ENCODE data around the gene APMAP.

Gene APMAP

GRCh38 chr20:24943196-24943595 is 49.4 kb downstream of the APMAP start:
- H3K36me3 ChIP-seq (ENCODE audit: control insufficient read depth in 1 of 2, insufficient read depth in 2 of 2, low read length in 2 of 2): no peaks in the 10 kb centered on the region
- no peak overlapping the region for H3K4me3 ChIP-seq (ENCODE audit: low read depth in 1 of 2, low read length in 2 of 2)
- H3K4me1 ChIP-seq (ENCODE audit: control insufficient read depth in 1 of 2, insufficient read depth in 2 of 2, low read length in 2 of 2): no peaks in the 10 kb centered on the region
- H3K9me3 ChIP-seq (ENCODE audit: control insufficient read depth in 1 of 2, low read length in 2 of 2): peaks cover 0 to 21% of the 10 kb centered on the region in 2 donors
- H3K27ac ChIP-seq (ENCODE audit: low read length): no peak overlapping the region
- no peaks in the 10 kb centered on the region for H3K27me3 ChIP-seq (ENCODE audit: low read depth, low read length)

DNA sequence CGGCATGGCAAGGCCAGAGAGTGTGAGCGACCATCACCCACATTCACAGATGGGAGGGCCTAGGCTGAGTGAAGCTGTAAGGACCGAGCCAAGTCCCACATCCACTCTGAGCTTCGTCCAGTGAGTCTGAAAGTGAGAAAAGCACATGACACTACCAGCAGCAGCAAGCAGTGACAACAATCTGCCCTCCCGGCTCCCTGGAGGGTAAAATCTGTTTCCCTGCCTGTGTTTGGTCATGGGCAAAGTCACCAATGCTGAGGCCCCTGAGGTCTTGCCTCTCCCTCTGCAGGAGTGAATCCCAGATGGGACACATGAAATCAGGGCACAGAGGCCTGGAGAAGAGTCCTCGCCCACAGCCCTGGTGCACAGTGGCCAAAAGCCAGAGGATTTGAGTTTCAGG is 49.9 kb downstream of the APMAP start:
- no peak overlapping the region for H3K27ac ChIP-seq (ENCODE audit: low read length)
- peaks cover 0 to 21% of the 10 kb centered on the region in 2 donors for H3K9me3 ChIP-seq (ENCODE audit: control insufficient read depth in 1 of 2, low read length in 2 of 2)
- H3K27me3 ChIP-seq (ENCODE audit: low read depth, low read length): no peaks in the 10 kb centered on the region
- H3K36me3 ChIP-seq (ENCODE audit: control insufficient read depth in 1 of 2, insufficient read depth in 2 of 2, low read length in 2 of 2): no peaks in the 10 kb centered on the region
- no peak overlapping the region for H3K4me3 ChIP-seq (ENCODE audit: low read depth in 1 of 2, low read length in 2 of 2)
- no peaks in the 10 kb centered on the region for H3K4me1 ChIP-seq (ENCODE audit: control insufficient read depth in 1 of 2, insufficient read depth in 2 of 2, low read length in 2 of 2)

DNA sequence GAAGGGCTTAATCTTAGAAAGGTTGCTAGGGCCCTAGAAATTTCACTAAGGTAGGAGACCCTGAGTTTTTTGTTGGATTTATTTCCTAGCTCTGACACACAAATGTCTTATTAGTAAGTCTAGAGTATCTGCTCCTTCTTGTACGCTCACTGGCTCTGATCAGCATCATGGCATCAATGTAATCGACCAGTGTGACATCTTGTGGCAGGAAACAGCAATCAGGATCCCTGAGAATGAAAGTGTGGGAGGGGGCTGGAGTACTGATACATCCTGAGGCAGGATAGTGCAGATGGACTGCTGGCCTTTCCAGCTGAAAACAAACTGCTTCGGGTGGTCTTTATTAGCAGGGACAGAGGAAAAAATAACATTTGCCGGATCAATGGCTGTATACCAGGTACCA is 53.5 kb downstream of the APMAP start:
- no peaks in the 10 kb centered on the region for H3K36me3 ChIP-seq (ENCODE audit: control insufficient read depth in 1 of 2, insufficient read depth in 2 of 2, low read length in 2 of 2)
- H3K27me3 ChIP-seq (ENCODE audit: low read depth, low read length): no peaks in the 10 kb centered on the region
- H3K9me3 ChIP-seq (ENCODE audit: control insufficient read depth in 1 of 2, low read length in 2 of 2): peaks cover 0 to 23% of the 10 kb centered on the region in 2 donors
- H3K4me3 ChIP-seq (ENCODE audit: low read depth in 1 of 2, low read length in 2 of 2): no peak overlapping the region
- no peak overlapping the region for H3K27ac ChIP-seq (ENCODE audit: low read length)
- no peaks in the 10 kb centered on the region for H3K4me1 ChIP-seq (ENCODE audit: control insufficient read depth in 1 of 2, insufficient read depth in 2 of 2, low read length in 2 of 2)

- Histone ChIP-seq H3K27ac (ENCODE audit: low read length) (no peak overlapping the region), H3K4me3 (ENCODE audit: low read depth in 1 of 2, low read length in 2 of 2) (no peak overlapping the region), H3K27me3 (ENCODE audit: low read depth, low read length) (no peaks in the 10 kb centered on the region), H3K36me3 (ENCODE audit: control insufficient read depth in 1 of 2, insufficient read depth in 2 of 2, low read length in 2 of 2) (no peaks in the 10 kb centered on the region), H3K9me3 (ENCODE audit: control insufficient read depth in 1 of 2, low read length in 2 of 2) (peaks cover 0 to 23% of the 10 kb centered on the region in 2 donors), H3K4me1 (ENCODE audit: control insufficient read depth in 1 of 2, insufficient read depth in 2 of 2, low read length in 2 of 2) (no peaks in the 10 kb centered on the region)
Measured at GRCh38 chr20:24938498-24938897, 54.1 kb downstream of the APMAP start.

DNA sequence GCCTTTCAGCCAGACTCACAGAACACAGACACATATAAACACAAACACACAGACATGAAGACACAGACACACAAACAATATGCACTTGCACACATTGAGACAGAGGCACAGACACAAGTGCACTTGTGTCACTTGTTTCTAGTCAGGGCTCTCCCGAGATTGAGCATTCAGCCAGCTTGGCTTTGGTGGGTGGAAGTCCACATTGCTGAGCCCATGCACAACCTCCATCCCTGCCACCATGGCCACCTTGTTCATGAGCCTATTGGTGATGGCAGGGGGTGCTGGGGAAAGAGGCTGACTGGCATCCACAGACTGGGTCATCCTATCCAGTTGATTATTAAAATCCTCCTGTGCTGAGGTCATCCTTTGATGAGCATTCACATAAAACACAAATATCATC is 55.0 kb downstream of the APMAP start:
- Histone ChIP-seq H3K36me3 (ENCODE audit: control insufficient read depth in 1 of 2, insufficient read depth in 2 of 2, low read length in 2 of 2) (no peaks in the 10 kb centered on the region), H3K4me1 (ENCODE audit: control insufficient read depth in 1 of 2, insufficient read depth in 2 of 2, low read length in 2 of 2) (no peaks in the 10 kb centered on the region)

GRCh38 chr20:24936526-24937407 is 55.8 kb downstream of the APMAP start:
- H3K27ac ChIP-seq (ENCODE audit: low read length): no peak overlapping the region
- no peak overlapping the region for H3K4me3 ChIP-seq (ENCODE audit: low read depth in 1 of 2, low read length in 2 of 2)
- H3K9me3 ChIP-seq (ENCODE audit: control insufficient read depth in 1 of 2, low read length in 2 of 2): peaks cover 0 to 12% of the 10 kb centered on the region in 2 donors
- no peaks in the 10 kb centered on the region for H3K4me1 ChIP-seq (ENCODE audit: control insufficient read depth in 1 of 2, insufficient read depth in 2 of 2, low read length in 2 of 2)
- H3K27me3 ChIP-seq (ENCODE audit: low read depth, low read length): no peaks in the 10 kb centered on the region
- no peaks in the 10 kb centered on the region for H3K36me3 ChIP-seq (ENCODE audit: control insufficient read depth in 1 of 2, insufficient read depth in 2 of 2, low read length in 2 of 2)

More for the DNA sequence above, 55.0 kb downstream of the APMAP start:
- Histone ChIP-seq H3K9me3 (ENCODE audit: control insufficient read depth in 1 of 2, low read length in 2 of 2) (peaks cover 0 to 19% of the 10 kb centered on the region in 2 donors), H3K27ac (ENCODE audit: low read length) (no peak overlapping the region), H3K4me3 (ENCODE audit: low read depth in 1 of 2, low read length in 2 of 2) (no peak overlapping the region), H3K27me3 (ENCODE audit: low read depth, low read length) (no peaks in the 10 kb centered on the region)

GRCh38 chr20:24935766-24936525 is 56.6 kb downstream of the APMAP start:
- Histone ChIP-seq H3K9me3 (ENCODE audit: control insufficient read depth in 1 of 2, low read length in 2 of 2) (peaks cover 0 to 8% of the 10 kb centered on the region in 2 donors), H3K27ac (ENCODE audit: low read length) (no peak overlapping the region), H3K4me1 (ENCODE audit: control insufficient read depth in 1 of 2, insufficient read depth in 2 of 2, low read length in 2 of 2) (no peaks in the 10 kb centered on the region), H3K4me3 (ENCODE audit: low read depth in 1 of 2, low read length in 2 of 2) (no peak overlapping the region), H3K27me3 (ENCODE audit: low read depth, low read length) (no peaks in the 10 kb centered on the region), H3K36me3 (ENCODE audit: control insufficient read depth in 1 of 2, insufficient read depth in 2 of 2, low read length in 2 of 2) (no peaks in the 10 kb centered on the region)

- Histone ChIP-seq H3K4me1 (ENCODE audit: control insufficient read depth in 1 of 2, insufficient read depth in 2 of 2, low read length in 2 of 2) (no peaks in the 10 kb centered on the region), H3K27me3 (ENCODE audit: low read depth, low read length) (no peaks in the 10 kb centered on the region), H3K9me3 (ENCODE audit: control insufficient read depth in 1 of 2, low read length in 2 of 2) (peaks cover 0 to 4% of the 10 kb centered on the region in 2 donors), H3K27ac (ENCODE audit: low read length) (no peak overlapping the region), H3K36me3 (ENCODE audit: control insufficient read depth in 1 of 2, insufficient read depth in 2 of 2, low read length in 2 of 2) (no peaks in the 10 kb centered on the region), H3K4me3 (ENCODE audit: low read depth in 1 of 2, low read length in 2 of 2) (no peak overlapping the region)
Measured at GRCh38 chr20:24935140-24935539, 57.4 kb downstream of the APMAP start.

GRCh38 chr20:24934716-24935115 is 57.8 kb downstream of the APMAP start:
- no peaks in the 10 kb centered on the region for H3K36me3 ChIP-seq (ENCODE audit: control insufficient read depth in 1 of 2, insufficient read depth in 2 of 2, low read length in 2 of 2)
- H3K9me3 ChIP-seq (ENCODE audit: control insufficient read depth in 1 of 2, low read length in 2 of 2): peaks cover 0 to 4% of the 10 kb centered on the region in 2 donors
- no peak overlapping the region for H3K27ac ChIP-seq (ENCODE audit: low read length)
- no peaks in the 10 kb centered on the region for H3K27me3 ChIP-seq (ENCODE audit: low read depth, low read length)
- H3K4me1 ChIP-seq (ENCODE audit: control insufficient read depth in 1 of 2, insufficient read depth in 2 of 2, low read length in 2 of 2): no peaks in the 10 kb centered on the region
- H3K4me3 ChIP-seq (ENCODE audit: low read depth in 1 of 2, low read length in 2 of 2): no peak overlapping the region

DNA sequence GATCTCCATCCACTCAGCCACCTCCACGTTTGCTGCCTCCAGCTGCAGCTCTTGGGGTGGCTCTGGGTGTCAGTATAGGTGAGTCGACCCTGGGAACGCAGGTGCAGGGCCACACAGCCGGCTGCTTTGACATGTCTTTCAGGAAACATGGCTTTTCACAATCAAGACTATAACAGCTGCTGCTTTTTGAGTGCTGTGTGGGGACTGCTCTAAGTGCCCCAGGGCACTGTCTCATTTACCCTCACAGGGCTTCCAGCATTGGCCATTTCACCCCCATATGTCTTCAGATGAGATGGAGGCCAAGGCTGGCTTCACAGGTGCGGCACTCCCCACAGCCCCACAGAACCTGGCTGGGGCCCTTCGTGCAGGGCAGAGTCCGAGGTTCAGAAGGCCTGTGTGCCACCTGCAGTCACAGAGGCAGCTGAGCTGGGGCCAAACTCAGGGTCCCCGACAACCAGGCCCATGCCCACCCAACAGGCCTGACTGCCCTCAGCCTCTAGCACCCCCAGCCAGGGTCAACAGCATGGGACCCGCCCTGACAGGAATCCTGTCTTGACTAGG is 58.4 kb downstream of the APMAP start:
- Histone ChIP-seq H3K4me3 (ENCODE audit: low read depth in 1 of 2, low read length in 2 of 2) (no peak overlapping the region), H3K27me3 (ENCODE audit: low read depth, low read length) (no peaks in the 10 kb centered on the region), H3K27ac (ENCODE audit: low read length) (no peak overlapping the region), H3K9me3 (ENCODE audit: control insufficient read depth in 1 of 2, low read length in 2 of 2) (peaks cover 0 to 4% of the 10 kb centered on the region in 2 donors), H3K4me1 (ENCODE audit: control insufficient read depth in 1 of 2, insufficient read depth in 2 of 2, low read length in 2 of 2) (no peaks in the 10 kb centered on the region), H3K36me3 (ENCODE audit: control insufficient read depth in 1 of 2, insufficient read depth in 2 of 2, low read length in 2 of 2) (no peaks in the 10 kb centered on the region)

DNA sequence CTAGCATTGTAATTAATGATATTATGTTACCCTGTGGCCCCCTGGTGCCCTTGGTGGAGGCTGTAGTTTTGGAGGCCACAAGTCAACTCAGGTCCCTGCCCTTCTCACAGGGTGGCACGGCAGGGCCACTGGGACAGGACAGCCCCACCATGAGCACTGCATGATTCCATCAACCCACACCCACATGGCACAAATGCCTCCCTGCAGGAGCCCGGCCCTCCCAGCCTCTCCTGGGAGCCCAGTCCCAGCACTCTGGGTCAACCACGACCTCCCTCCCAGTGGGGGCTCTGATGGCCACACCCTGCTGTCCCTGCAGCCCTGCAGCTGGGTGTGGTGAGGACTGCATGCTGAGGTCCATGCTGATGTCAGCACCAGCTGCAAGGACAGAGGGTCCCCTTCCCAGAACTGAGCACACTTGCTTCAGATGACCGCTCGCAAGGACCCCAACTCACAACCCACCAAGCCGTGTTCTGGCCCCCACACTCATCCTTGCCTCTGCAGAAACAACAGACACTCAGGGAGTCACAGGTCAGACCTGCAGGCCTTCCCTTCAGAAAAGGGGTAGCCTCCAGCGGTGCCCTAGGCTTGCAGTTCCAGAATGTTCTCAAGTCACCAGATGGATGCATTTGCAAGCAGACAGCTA is 59.2 kb downstream of the APMAP start:
- no peaks in the 10 kb centered on the region for H3K4me1 ChIP-seq (ENCODE audit: control insufficient read depth in 1 of 2, insufficient read depth in 2 of 2, low read length in 2 of 2)
- H3K36me3 ChIP-seq (ENCODE audit: control insufficient read depth in 1 of 2, insufficient read depth in 2 of 2, low read length in 2 of 2): no peaks in the 10 kb centered on the region
- H3K27ac ChIP-seq (ENCODE audit: low read length): no peak overlapping the region
- H3K9me3 ChIP-seq (ENCODE audit: control insufficient read depth in 1 of 2, low read length in 2 of 2): peaks cover 0 to 4% of the 10 kb centered on the region in 2 donors
- no peak overlapping the region for H3K4me3 ChIP-seq (ENCODE audit: low read depth in 1 of 2, low read length in 2 of 2)
- no peaks in the 10 kb centered on the region for H3K27me3 ChIP-seq (ENCODE audit: low read depth, low read length)
